Neutrophil (primary cell): ENCODE measurements around the gene PPT1.

Experiments
- H3K27ac ChIP-seq: fragments of 200-600 bp; sonication (generic); 2 replicates; pipeline ENCODE4 v1.5.1; 2016; ENCODE audit warnings: mild to moderate bottlenecking, moderate library complexity
- H3K27me3 ChIP-seq: fragments of 200-600 bp; sonication (generic); 2 replicates; pipeline ENCODE4 v1.6.0; 2016; ENCODE audit warnings: mild to moderate bottlenecking
- H3K36me3 ChIP-seq: fragments of 200-600 bp; sonication (generic); 2 replicates; pipeline ENCODE4 v1.5.1; 2017
- H3K4me1 ChIP-seq, 2 experiments: fragments of 200-600 bp in 1 of 2; sonication (generic) in 1 of 2; 1 replicate in 1 of 2; 2 replicates in 1 of 2; pipeline versions ENCODE4 v1.5.1 to v1.6.1; 2013 to 2016; ENCODE audit warnings: low read depth in 1 of 2, low read length in 1 of 2, mild to moderate bottlenecking in 1 of 2, moderate library complexity in 1 of 2; ENCODE audit not compliant: control insufficient read depth in 1 of 2, insufficient read depth in 1 of 2
- H3K4me3 ChIP-seq, 2 experiments: fragments of 200-600 bp in 1 of 2; sonication (generic) in 1 of 2; 1 replicate in 1 of 2; 2 replicates in 1 of 2; pipeline ENCODE4 v1.5.1; 2013 to 2016; ENCODE audit warnings: low read depth in 1 of 2, low read length in 1 of 2, mild to moderate bottlenecking in 1 of 2, moderate library complexity in 1 of 2
- H3K9me3 ChIP-seq: fragments of 200-600 bp; sonication (generic); 2 replicates; pipeline ENCODE4 v1.5.1; 2016
- TF ChIP-seq, protein P1 (sequence below): fragments of 200-600 bp; sonication (generic); IDR thresholded peaks from 2 replicates; pipeline ENCODE4 v1.5.1; 2016; ENCODE audit warnings: antibody characterized with exemption

PPT1 gene

DNA sequence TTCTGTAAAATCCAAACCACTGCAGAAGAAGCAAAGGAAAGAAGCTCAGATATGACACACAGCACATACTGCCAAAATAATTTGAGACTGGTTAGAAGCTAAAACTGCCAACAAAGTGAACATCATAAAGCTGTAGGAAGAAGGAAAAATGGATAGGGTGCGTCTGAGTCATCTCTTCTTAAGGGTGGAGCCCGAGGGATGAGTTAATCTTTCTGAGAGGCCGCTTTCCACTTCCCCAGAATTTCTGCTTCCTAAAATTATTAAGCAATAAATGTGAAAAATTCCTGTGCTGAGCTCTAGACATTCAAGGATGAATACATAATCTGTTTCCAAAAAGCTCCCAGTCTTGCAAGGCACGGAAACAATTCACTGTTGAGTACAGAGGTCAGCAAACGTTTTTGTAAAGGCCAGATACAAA lies 20.1 kb downstream of the PPT1 start:
- Histone ChIP-seq H3K36me3 (peaks cover 71% of the 10 kb centered on the region), H3K4me1 (peaks cover 75 to 78% of the 10 kb centered on the region in 2 experiments), H3K4me3 (no peak overlapping the region), H3K9me3 (no peaks in the 10 kb centered on the region), H3K27ac (peak overlapping the region; percentile 77), H3K27me3 (no peaks in the 10 kb centered on the region)
- TF ChIP-seq, protein P1, sequence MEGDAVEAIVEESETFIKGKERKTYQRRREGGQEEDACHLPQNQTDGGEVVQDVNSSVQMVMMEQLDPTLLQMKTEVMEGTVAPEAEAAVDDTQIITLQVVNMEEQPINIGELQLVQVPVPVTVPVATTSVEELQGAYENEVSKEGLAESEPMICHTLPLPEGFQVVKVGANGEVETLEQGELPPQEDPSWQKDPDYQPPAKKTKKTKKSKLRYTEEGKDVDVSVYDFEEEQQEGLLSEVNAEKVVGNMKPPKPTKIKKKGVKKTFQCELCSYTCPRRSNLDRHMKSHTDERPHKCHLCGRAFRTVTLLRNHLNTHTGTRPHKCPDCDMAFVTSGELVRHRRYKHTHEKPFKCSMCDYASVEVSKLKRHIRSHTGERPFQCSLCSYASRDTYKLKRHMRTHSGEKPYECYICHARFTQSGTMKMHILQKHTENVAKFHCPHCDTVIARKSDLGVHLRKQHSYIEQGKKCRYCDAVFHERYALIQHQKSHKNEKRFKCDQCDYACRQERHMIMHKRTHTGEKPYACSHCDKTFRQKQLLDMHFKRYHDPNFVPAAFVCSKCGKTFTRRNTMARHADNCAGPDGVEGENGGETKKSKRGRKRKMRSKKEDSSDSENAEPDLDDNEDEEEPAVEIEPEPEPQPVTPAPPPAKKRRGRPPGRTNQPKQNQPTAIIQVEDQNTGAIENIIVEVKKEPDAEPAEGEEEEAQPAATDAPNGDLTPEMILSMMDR, result no peak

DNA sequence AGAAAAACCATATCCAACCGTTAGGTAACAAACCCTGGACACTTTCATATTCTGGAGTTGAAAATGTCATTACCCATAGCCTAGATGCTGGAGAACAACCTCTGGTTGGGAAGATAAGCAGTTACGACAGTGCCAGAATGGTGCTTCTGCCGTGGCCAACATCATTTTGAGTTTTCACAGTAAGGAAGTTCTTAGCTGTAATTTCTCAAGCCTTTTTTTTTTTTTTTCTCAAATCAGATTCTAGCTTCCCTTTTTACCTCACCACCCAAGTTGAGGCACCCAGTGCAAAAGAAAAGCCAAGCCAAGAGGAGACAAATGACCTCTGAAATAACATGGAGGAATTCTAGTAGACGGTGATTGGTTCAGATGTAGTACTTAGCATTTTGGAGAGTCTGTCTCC lies 21.8 kb downstream of the PPT1 start:
- no peaks in the 10 kb centered on the region for H3K9me3 ChIP-seq
- H3K4me3 ChIP-seq, result peak overlapping the region in 1 of 2 experiments; percentile 11
- H3K4me1 ChIP-seq, result peaks cover 71 to 76% of the 10 kb centered on the region in 2 experiments

DNA sequence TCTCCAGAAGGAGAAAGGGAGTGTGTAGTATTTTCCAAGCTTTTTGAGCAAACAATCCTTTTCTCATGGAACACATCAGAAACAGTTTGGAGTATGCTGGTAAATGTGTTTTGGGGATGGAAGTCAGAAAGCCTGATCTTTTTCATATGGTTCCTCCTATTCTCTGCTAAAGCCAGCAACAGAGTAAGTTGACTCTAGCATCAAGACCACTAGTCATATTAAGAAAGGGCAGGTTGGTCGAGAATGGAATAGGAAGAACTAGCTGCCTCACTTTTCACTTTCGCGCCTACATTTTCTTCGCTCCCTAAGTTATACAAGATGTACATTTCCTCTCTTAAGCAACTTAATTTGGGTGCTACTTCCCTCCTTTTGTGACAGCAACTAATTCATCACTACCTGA lies 24.0 kb downstream of the PPT1 start:
- no peak overlapping the region for H3K4me3 ChIP-seq
- H3K9me3 ChIP-seq, result no peaks in the 10 kb centered on the region
- TF ChIP-seq, protein P1, result no peak
- H3K4me1 ChIP-seq, result peaks cover 56 to 64% of the 10 kb centered on the region in 2 experiments
- H3K27me3 ChIP-seq, result no peaks in the 10 kb centered on the region
- H3K36me3 ChIP-seq, result peaks cover 93% of the 10 kb centered on the region
- H3K27ac ChIP-seq, result peak overlapping the region; percentile 77

More for the DNA sequence above, 21.8 kb downstream of the PPT1 start:
- H3K27ac ChIP-seq, result peak overlapping the region; percentile 77
- TF ChIP-seq, protein P1, result no peak
- peaks cover 84% of the 10 kb centered on the region for H3K36me3 ChIP-seq
- H3K27me3 ChIP-seq, result no peaks in the 10 kb centered on the region

DNA sequence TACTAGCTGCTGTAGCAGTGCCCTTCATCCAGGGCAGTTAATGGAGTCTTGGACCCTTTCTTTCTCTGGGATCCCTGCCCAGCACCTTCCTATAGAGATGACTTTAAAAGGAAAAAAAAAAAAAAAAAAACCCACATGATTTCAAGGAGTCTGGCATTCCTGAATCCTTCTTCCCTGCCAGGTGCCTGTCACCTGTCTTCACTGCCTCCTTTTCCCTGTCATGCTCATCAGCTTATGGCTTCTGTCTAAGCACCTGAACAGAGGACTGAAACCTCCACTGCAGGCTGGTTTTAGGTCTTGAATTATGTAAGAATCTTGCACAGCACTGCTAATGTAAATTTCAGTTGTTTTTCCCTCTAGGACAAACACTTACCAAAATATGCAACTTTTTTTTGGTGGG lies 24.9 kb downstream of the PPT1 start:
- Histone ChIP-seq H3K27me3 (no peaks in the 10 kb centered on the region), H3K9me3 (no peaks in the 10 kb centered on the region), H3K36me3 (peaks cover 93% of the 10 kb centered on the region), H3K4me1 (peaks cover 65 to 68% of the 10 kb centered on the region in 2 experiments), H3K27ac (peak overlapping the region; percentile 77), H3K4me3 (no peak overlapping the region)
- TF ChIP-seq, protein P1, result no peak

DNA sequence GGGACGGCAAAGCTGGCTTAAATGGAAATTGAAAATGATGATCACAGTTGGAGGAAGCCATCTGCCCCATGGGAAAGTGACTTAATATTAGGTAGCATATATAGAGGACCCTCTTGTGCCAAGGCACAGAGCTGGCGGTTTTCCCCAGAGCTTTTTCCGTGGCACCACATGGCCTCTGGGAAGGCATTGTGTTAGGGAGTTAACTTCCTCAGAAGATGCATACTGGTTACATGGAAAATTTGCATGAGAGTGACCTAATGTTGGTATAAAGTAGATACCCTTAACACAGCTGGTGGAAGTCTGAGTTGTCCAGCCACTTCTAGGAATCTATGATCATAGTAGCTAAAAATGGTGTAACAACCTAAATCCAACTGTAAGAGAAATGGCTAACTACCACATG lies 29.2 kb downstream of the PPT1 start:
- Histone ChIP-seq H3K4me1 (peaks cover 65 to 68% of the 10 kb centered on the region in 2 experiments), H3K27me3 (no peaks in the 10 kb centered on the region), H3K36me3 (peaks cover 100% of the 10 kb centered on the region), H3K4me3 (no peak overlapping the region), H3K9me3 (no peaks in the 10 kb centered on the region), H3K27ac (peak overlapping the region; percentile 96)
- TF ChIP-seq, protein P1, result no peak

DNA sequence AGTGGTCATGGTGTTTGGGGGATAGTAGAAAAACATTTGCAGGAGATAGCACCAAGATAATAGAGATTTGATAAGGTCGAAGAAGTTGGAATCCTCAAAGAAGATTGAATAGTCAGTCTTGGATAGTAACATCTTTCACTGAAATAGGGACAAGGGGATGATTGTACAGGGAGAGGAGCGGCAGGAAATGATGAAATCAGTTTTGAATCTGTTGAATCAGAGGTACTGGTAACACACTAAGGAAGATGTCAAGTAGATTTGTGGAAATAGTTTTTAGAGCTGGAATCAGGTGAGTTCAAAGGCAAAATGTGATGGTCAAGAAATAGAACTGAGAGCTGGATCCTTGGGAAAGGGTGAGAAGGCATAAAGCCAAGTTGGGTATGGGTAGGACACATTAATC lies 30.0 kb downstream of the PPT1 start:
- Histone ChIP-seq H3K36me3 (peaks cover 100% of the 10 kb centered on the region), H3K9me3 (no peaks in the 10 kb centered on the region), H3K27ac (peak overlapping the region; percentile 96), H3K27me3 (no peaks in the 10 kb centered on the region), H3K4me3 (peak overlapping the region in 1 of 2 experiments; percentile 3), H3K4me1 (peaks cover 65 to 74% of the 10 kb centered on the region in 2 experiments)
- TF ChIP-seq, protein P1, result no peak
